Measurements from ENCODE around the gene ONECUT3.
A peak's percentile ranks its signal among the peaks of the same experiment; 100 is the strongest.

Gene ONECUT3

DNA sequence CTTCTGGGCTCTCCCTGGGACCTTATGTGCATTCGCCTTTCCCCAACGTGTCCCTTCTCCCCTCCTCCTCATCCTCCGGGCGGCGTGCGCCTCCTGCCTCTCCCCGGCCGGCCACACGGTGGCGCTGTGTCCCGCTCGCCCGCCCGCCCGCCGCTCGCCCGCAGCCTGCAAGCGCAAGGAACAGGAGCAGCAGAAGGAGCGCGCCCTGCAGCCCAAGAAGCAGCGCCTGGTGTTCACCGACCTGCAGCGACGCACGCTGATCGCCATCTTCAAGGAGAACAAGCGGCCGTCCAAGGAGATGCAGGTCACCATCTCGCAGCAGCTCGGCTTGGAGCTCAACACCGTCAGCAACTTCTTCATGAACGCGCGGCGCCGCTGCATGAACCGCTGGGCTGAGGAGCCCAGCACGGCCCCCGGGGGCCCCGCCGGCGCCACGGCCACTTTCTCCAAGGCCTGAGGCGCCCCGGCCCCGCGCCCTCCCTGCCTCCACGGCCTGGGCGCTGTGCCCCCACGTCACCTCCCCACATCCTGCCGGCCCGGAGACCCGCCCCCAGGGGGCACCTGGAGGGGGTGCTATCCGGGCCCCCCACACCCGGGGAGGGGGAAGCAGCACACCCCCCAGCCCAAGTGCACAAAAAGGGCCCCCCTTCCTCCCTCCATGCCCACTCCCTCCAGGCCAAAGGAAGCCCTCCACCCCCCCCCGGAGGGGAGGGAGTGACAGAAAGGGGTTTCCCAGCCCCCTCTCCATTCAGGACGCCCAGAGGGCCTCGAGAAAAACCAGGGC is 21.9 kb downstream of the ONECUT3 start:
- H3K4me1 ChIP-seq (ENCODE audit: control insufficient read depth, insufficient read depth, low read depth, low read length) = peaks cover 6% of the 10 kb centered on the region
- H2AFZ ChIP-seq (ENCODE audit: low read depth, low read length) = no peak overlapping the region
- peaks cover 65 to 67% of the 10 kb centered on the region in 2 experiments for H3K27me3 ChIP-seq (ENCODE audit: control insufficient read depth in 1 of 2, insufficient read depth in 1 of 2, low read length in 2 of 2)
- H3K4ac ChIP-seq (ENCODE audit: low read depth in 1 of 2, low read length in 2 of 2) = no peak overlapping the region
- no peaks in the 10 kb centered on the region for H3K36me3 ChIP-seq (ENCODE audit: control insufficient read depth in 1 of 2, insufficient read depth in 2 of 2, low read depth in 1 of 2, low read length in 2 of 2)
- H3K79me1 ChIP-seq (replicated peaks; ENCODE audit: low read length, poor library complexity, severe bottlenecking) = no peaks in the 10 kb centered on the region
- peak overlapping the region in 1 of 2 experiments; percentile 3 for H3K4me3 ChIP-seq (ENCODE audit: insufficient read depth in 1 of 2, low read depth in 1 of 2, low read length in 2 of 2)
- H4K8ac ChIP-seq (ENCODE audit: low read length) = no peak overlapping the region
- no peak overlapping the region for H3K18ac ChIP-seq (ENCODE audit: low read depth in 1 of 2, low read length in 2 of 2)
- H3K9me3 ChIP-seq (ENCODE audit: control insufficient read depth, low read length) = peaks cover 18% of the 10 kb centered on the region
- no peak overlapping the region for H2BK12ac ChIP-seq (ENCODE audit: low read length in 2 of 2)
- H3K27ac ChIP-seq (ENCODE audit: low read length, poor library complexity, severe bottlenecking) = no peak overlapping the region
- peak; percentile 16 for DNase-seq
- no peak overlapping the region for H4K91ac ChIP-seq (ENCODE audit: low read length)
- no peak overlapping the region for H3K4me2 ChIP-seq (ENCODE audit: low read length, poor library complexity, severe bottlenecking)
- no peak overlapping the region for H2BK5ac ChIP-seq (ENCODE audit: low read depth, low read length, poor library complexity, severe bottlenecking)
- no peak overlapping the region for H2BK15ac ChIP-seq (ENCODE audit: low read depth, poor library complexity, severe bottlenecking)
- H3K9ac ChIP-seq (ENCODE audit: low read length) = no peak overlapping the region
- no peak overlapping the region for H3K14ac ChIP-seq (ENCODE audit: low read length in 2 of 2)
- no peak overlapping the region for H3K23ac ChIP-seq (ENCODE audit: low read length in 2 of 2)
- no peak overlapping the region for H2BK120ac ChIP-seq (ENCODE audit: low read depth, low read length)
- WGBS = 2% methylated on average over 40 of the region's 59 CpGs
- H2AK5ac ChIP-seq (ENCODE audit: low read length, severe bottlenecking) = no peak overlapping the region

- no peak overlapping the region for H2BK5ac ChIP-seq (ENCODE audit: low read depth, low read length, poor library complexity, severe bottlenecking)
- H3K79me1 ChIP-seq (replicated peaks; ENCODE audit: low read length, poor library complexity, severe bottlenecking) = no peaks in the 10 kb centered on the region
- H3K4ac ChIP-seq (ENCODE audit: low read depth in 1 of 2, low read length in 2 of 2) = no peak overlapping the region
- peaks cover 72% of the 10 kb centered on the region in 2 experiments for H3K27me3 ChIP-seq (ENCODE audit: control insufficient read depth in 1 of 2, insufficient read depth in 1 of 2, low read length in 2 of 2)
- peaks cover 6% of the 10 kb centered on the region for H3K4me1 ChIP-seq (ENCODE audit: control insufficient read depth, insufficient read depth, low read depth, low read length)
- H2BK15ac ChIP-seq (ENCODE audit: low read depth, poor library complexity, severe bottlenecking) = no peak overlapping the region
- H3K18ac ChIP-seq (ENCODE audit: low read depth in 1 of 2, low read length in 2 of 2) = no peak overlapping the region
- no peak overlapping the region for H3K23ac ChIP-seq (ENCODE audit: low read length in 2 of 2)
- no peak overlapping the region for H3K9ac ChIP-seq (ENCODE audit: low read length)
- H3K4me3 ChIP-seq (ENCODE audit: insufficient read depth in 1 of 2, low read depth in 1 of 2, low read length in 2 of 2) = no peak overlapping the region
- 5% methylated on average over 44 of the region's 50 CpGs for WGBS
- H2AFZ ChIP-seq (ENCODE audit: low read depth, low read length) = no peak overlapping the region
- H4K8ac ChIP-seq (ENCODE audit: low read length) = no peak overlapping the region
- peaks cover 11% of the 10 kb centered on the region for H3K9me3 ChIP-seq (ENCODE audit: control insufficient read depth, low read length)
- no peak overlapping the region for H2BK12ac ChIP-seq (ENCODE audit: low read length in 2 of 2)
- H2AK5ac ChIP-seq (ENCODE audit: low read length, severe bottlenecking) = no peak overlapping the region
- DNase-seq = no peak
- no peak overlapping the region for H4K91ac ChIP-seq (ENCODE audit: low read length)
- no peak overlapping the region for H3K4me2 ChIP-seq (ENCODE audit: low read length, poor library complexity, severe bottlenecking)
- H3K27ac ChIP-seq (ENCODE audit: low read length, poor library complexity, severe bottlenecking) = no peak overlapping the region
- no peak overlapping the region for H3K14ac ChIP-seq (ENCODE audit: low read length in 2 of 2)
- no peaks in the 10 kb centered on the region for H3K36me3 ChIP-seq (ENCODE audit: control insufficient read depth in 1 of 2, insufficient read depth in 2 of 2, low read depth in 1 of 2, low read length in 2 of 2)
- H2BK120ac ChIP-seq (ENCODE audit: low read depth, low read length) = no peak overlapping the region
Observed at GRCh38 chr19:1775951-1776605, 22.8 kb downstream of the ONECUT3 start.

GRCh38 chr19:1776606-1777147 is 23.4 kb downstream of the ONECUT3 start:
- no peak overlapping the region for H2AK5ac ChIP-seq (ENCODE audit: low read length, severe bottlenecking)
- H3K4ac ChIP-seq (ENCODE audit: low read depth in 1 of 2, low read length in 2 of 2) = no peak overlapping the region
- no peak overlapping the region for H3K4me2 ChIP-seq (ENCODE audit: low read length, poor library complexity, severe bottlenecking)
- peaks cover 72 to 73% of the 10 kb centered on the region in 2 experiments for H3K27me3 ChIP-seq (ENCODE audit: control insufficient read depth in 1 of 2, insufficient read depth in 1 of 2, low read length in 2 of 2)
- H4K8ac ChIP-seq (ENCODE audit: low read length) = no peak overlapping the region
- H3K18ac ChIP-seq (ENCODE audit: low read depth in 1 of 2, low read length in 2 of 2) = no peak overlapping the region
- no peak overlapping the region for H2AFZ ChIP-seq (ENCODE audit: low read depth, low read length)
- no peak overlapping the region for H2BK5ac ChIP-seq (ENCODE audit: low read depth, low read length, poor library complexity, severe bottlenecking)
- no peaks in the 10 kb centered on the region for H3K79me1 ChIP-seq (replicated peaks; ENCODE audit: low read length, poor library complexity, severe bottlenecking)
- H2BK120ac ChIP-seq (ENCODE audit: low read depth, low read length) = no peak overlapping the region
- WGBS = 4% methylated on average over 21 of the region's 23 CpGs
- H3K9ac ChIP-seq (ENCODE audit: low read length) = no peak overlapping the region
- peaks cover 6% of the 10 kb centered on the region for H3K4me1 ChIP-seq (ENCODE audit: control insufficient read depth, insufficient read depth, low read depth, low read length)
- H2BK15ac ChIP-seq (ENCODE audit: low read depth, poor library complexity, severe bottlenecking) = no peak overlapping the region
- no peak overlapping the region for H3K27ac ChIP-seq (ENCODE audit: low read length, poor library complexity, severe bottlenecking)
- H3K9me3 ChIP-seq (ENCODE audit: control insufficient read depth, low read length) = peaks cover 7% of the 10 kb centered on the region
- H2BK12ac ChIP-seq (ENCODE audit: low read length in 2 of 2) = no peak overlapping the region
- no peak for DNase-seq
- H4K91ac ChIP-seq (ENCODE audit: low read length) = no peak overlapping the region
- no peak overlapping the region for H3K14ac ChIP-seq (ENCODE audit: low read length in 2 of 2)
- no peak overlapping the region for H3K4me3 ChIP-seq (ENCODE audit: insufficient read depth in 1 of 2, low read depth in 1 of 2, low read length in 2 of 2)
- no peaks in the 10 kb centered on the region for H3K36me3 ChIP-seq (ENCODE audit: control insufficient read depth in 1 of 2, insufficient read depth in 2 of 2, low read depth in 1 of 2, low read length in 2 of 2)
- H3K23ac ChIP-seq (ENCODE audit: low read length in 2 of 2) = no peak overlapping the region

DNA sequence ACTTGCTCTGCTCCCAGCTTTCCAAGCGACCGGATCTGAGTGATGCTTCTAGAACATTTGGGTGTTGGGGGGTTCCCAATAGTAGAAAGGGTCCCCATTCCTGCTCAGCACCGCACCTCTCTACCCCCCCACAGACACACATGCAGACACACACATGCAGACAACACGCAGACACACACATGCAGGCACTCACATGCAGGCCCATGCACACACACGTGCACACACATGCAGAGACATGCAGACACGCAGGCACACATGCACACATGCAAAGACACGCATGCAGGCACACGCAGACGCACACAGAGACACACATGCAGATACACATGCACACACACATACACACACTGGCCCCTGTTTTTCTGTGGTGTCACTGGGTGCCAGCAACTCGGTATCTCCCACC is 23.8 kb downstream of the ONECUT3 start:
- no peak overlapping the region for H3K14ac ChIP-seq (ENCODE audit: low read length in 2 of 2)
- DNase-seq = no peak
- H2AFZ ChIP-seq (ENCODE audit: low read depth, low read length) = no peak overlapping the region
- H3K18ac ChIP-seq (ENCODE audit: low read depth in 1 of 2, low read length in 2 of 2) = no peak overlapping the region
- H3K79me1 ChIP-seq (replicated peaks; ENCODE audit: low read length, poor library complexity, severe bottlenecking) = no peaks in the 10 kb centered on the region
- no peak overlapping the region for H4K91ac ChIP-seq (ENCODE audit: low read length)
- WGBS = 61% methylated on average over 9 of the region's 10 CpGs
- H3K4me3 ChIP-seq (ENCODE audit: insufficient read depth in 1 of 2, low read depth in 1 of 2, low read length in 2 of 2) = no peak overlapping the region
- no peak overlapping the region for H2BK15ac ChIP-seq (ENCODE audit: low read depth, poor library complexity, severe bottlenecking)
- H3K23ac ChIP-seq (ENCODE audit: low read length in 2 of 2) = no peak overlapping the region
- H3K9me3 ChIP-seq (ENCODE audit: control insufficient read depth, low read length) = peaks cover 12% of the 10 kb centered on the region
- H2AK5ac ChIP-seq (ENCODE audit: low read length, severe bottlenecking) = no peak overlapping the region
- H4K8ac ChIP-seq (ENCODE audit: low read length) = no peak overlapping the region
- H3K4me2 ChIP-seq (ENCODE audit: low read length, poor library complexity, severe bottlenecking) = no peak overlapping the region
- no peaks in the 10 kb centered on the region for H3K36me3 ChIP-seq (ENCODE audit: control insufficient read depth in 1 of 2, insufficient read depth in 2 of 2, low read depth in 1 of 2, low read length in 2 of 2)
- H2BK5ac ChIP-seq (ENCODE audit: low read depth, low read length, poor library complexity, severe bottlenecking) = no peak overlapping the region
- no peak overlapping the region for H3K27ac ChIP-seq (ENCODE audit: low read length, poor library complexity, severe bottlenecking)
- peaks cover 6% of the 10 kb centered on the region for H3K4me1 ChIP-seq (ENCODE audit: control insufficient read depth, insufficient read depth, low read depth, low read length)
- no peak overlapping the region for H3K4ac ChIP-seq (ENCODE audit: low read depth in 1 of 2, low read length in 2 of 2)
- H2BK12ac ChIP-seq (ENCODE audit: low read length in 2 of 2) = no peak overlapping the region
- H3K9ac ChIP-seq (ENCODE audit: low read length) = no peak overlapping the region
- H3K27me3 ChIP-seq (ENCODE audit: control insufficient read depth in 1 of 2, insufficient read depth in 1 of 2, low read length in 2 of 2) = peaks cover 75 to 78% of the 10 kb centered on the region in 2 experiments
- no peak overlapping the region for H2BK120ac ChIP-seq (ENCODE audit: low read depth, low read length)
